MG63 (cell line): Measurements from ENCODE around the gene KCNK2. TPM values are rescaled to one million over a fixed set of nuclear protein-coding genes. Genes with fewer than 3 reads are reported as not detected.

Source experiments
- DNase-seq: peaks from one replicate; pipeline ENCODE4 v3.0.0-alpha.2; 2020
- H3K27me3 ChIP-seq: fragments of 250-450 bp; sonication (Bioruptor Pico); 2 replicates; pipeline ENCODE4 v1.5.1; 2020; ENCODE audit warnings: mild to moderate bottlenecking, moderate library complexity
- H3K36me3 ChIP-seq: fragments of 250-450 bp; sonication (Bioruptor Pico); 2 replicates; pipeline ENCODE4 v1.5.1; 2020; ENCODE audit warnings: mild to moderate bottlenecking, moderate library complexity
- H3K4me3 ChIP-seq: fragments of 250-450 bp; sonication (Bioruptor Pico); 2 replicates; pipeline ENCODE4 v1.5.1; 2020; ENCODE audit warnings: mild to moderate bottlenecking, moderate library complexity
- H3K9me3 ChIP-seq: fragments of 250-450 bp; sonication (Bioruptor Pico); 2 replicates; pipeline ENCODE4 v1.5.1; 2020; ENCODE audit warnings: mild to moderate bottlenecking, moderate library complexity
- total RNA-seq: library from RNA; depleted of rRNA; stranded (reverse); fragments of >200 nt; shearing (Covaris generic); gene quantifications from 2 replicates; pipeline ENCODE4 v1.2.3, GENCODE V29; 2014; ENCODE audit warnings: low replicate concordance

KCNK2 gene
- total RNA-seq, 1 experiment from 2014 or later = 2.8 TPM

- no peak for DNase-seq
- H3K9me3 ChIP-seq = no peaks in the 10 kb centered on the region
- H3K27me3 ChIP-seq = peaks cover 32% of the 10 kb centered on the region
- no peaks in the 10 kb centered on the region for H3K36me3 ChIP-seq
- H3K4me3 ChIP-seq = peak overlapping the region; percentile 52
Measured at GRCh38 chr1:215081661-215082531, 641 bp upstream of the KCNK2 start.

- Histone ChIP-seq H3K27me3 (peaks cover 32% of the 10 kb centered on the region), H3K9me3 (no peaks in the 10 kb centered on the region), H3K4me3 (peak overlapping the region; percentile 52), H3K36me3 (no peaks in the 10 kb centered on the region)
- peak; percentile 30 for DNase-seq
Measured at GRCh38 chr1:215083383-215083961, 935 bp downstream of the KCNK2 start.

GRCh38 chr1:215084621-215085020, 2.1 kb downstream of the KCNK2 start:
- no peaks in the 10 kb centered on the region for H3K36me3 ChIP-seq
- H3K9me3 ChIP-seq = no peaks in the 10 kb centered on the region
- no peak overlapping the region for H3K4me3 ChIP-seq
- H3K27me3 ChIP-seq = peaks cover 32% of the 10 kb centered on the region
- DNase-seq = no peak

- Histone ChIP-seq H3K27me3 (peaks cover 18% of the 10 kb centered on the region), H3K36me3 (no peaks in the 10 kb centered on the region), H3K4me3 (no peak overlapping the region), H3K9me3 (no peaks in the 10 kb centered on the region)
- DNase-seq = no peak
Measured at GRCh38 chr1:215087603-215088002, 5.1 kb downstream of the KCNK2 start.

GRCh38 chr1:215094381-215094780, 11.8 kb downstream of the KCNK2 start:
- H3K36me3 ChIP-seq = no peaks in the 10 kb centered on the region
- H3K27me3 ChIP-seq = no peaks in the 10 kb centered on the region
- no peak for DNase-seq
- no peaks in the 10 kb centered on the region for H3K9me3 ChIP-seq
- no peak overlapping the region for H3K4me3 ChIP-seq

- H3K4me3 ChIP-seq = no peak overlapping the region
- no peaks in the 10 kb centered on the region for H3K9me3 ChIP-seq
- DNase-seq = no peak
- no peaks in the 10 kb centered on the region for H3K27me3 ChIP-seq
- no peaks in the 10 kb centered on the region for H3K36me3 ChIP-seq
Measured at GRCh38 chr1:215095524-215095923, 13.0 kb downstream of the KCNK2 start.

- Histone ChIP-seq H3K36me3 (no peaks in the 10 kb centered on the region), H3K27me3 (no peaks in the 10 kb centered on the region), H3K4me3 (no peak overlapping the region), H3K9me3 (peaks cover 5% of the 10 kb centered on the region; the same call in 1 of the 2 replicates)
- DNase-seq = no peak
Measured at GRCh38 chr1:215101511-215101910, 19.0 kb downstream of the KCNK2 start.

- no peak for DNase-seq
Measured at GRCh38 chr1:215104283-215104682, 21.7 kb downstream of the KCNK2 start.

GRCh38 chr1:215106067-215106466, 23.5 kb downstream of the KCNK2 start:
- Histone ChIP-seq H3K9me3 (peaks cover 11% of the 10 kb centered on the region; the same call in 1 of the 2 replicates), H3K36me3 (no peaks in the 10 kb centered on the region), H3K27me3 (no peaks in the 10 kb centered on the region), H3K4me3 (no peak overlapping the region)
- DNase-seq = no peak

More at GRCh38 chr1:215104283-215104682, 21.7 kb downstream of the KCNK2 start:
- H3K9me3 ChIP-seq = peaks cover 11% of the 10 kb centered on the region; the same call in 1 of the 2 replicates
- H3K27me3 ChIP-seq = no peaks in the 10 kb centered on the region
- H3K36me3 ChIP-seq = no peaks in the 10 kb centered on the region
- no peak overlapping the region for H3K4me3 ChIP-seq

- DNase-seq = no peak
- Histone ChIP-seq H3K27me3 (no peaks in the 10 kb centered on the region), H3K9me3 (peaks cover 11% of the 10 kb centered on the region; the same call in 1 of the 2 replicates), H3K4me3 (no peak overlapping the region), H3K36me3 (no peaks in the 10 kb centered on the region)
Measured at GRCh38 chr1:215109171-215109570, 26.6 kb downstream of the KCNK2 start.

GRCh38 chr1:215111916-215112315, 29.4 kb downstream of the KCNK2 start:
- DNase-seq = no peak
- no peaks in the 10 kb centered on the region for H3K27me3 ChIP-seq
- H3K4me3 ChIP-seq = no peak overlapping the region
- H3K36me3 ChIP-seq = no peaks in the 10 kb centered on the region
- 0 out of 2 replicates have a peak, but pooled peaks cover 4% of the 10 kb centered on the region for H3K9me3 ChIP-seq

- no peak overlapping the region for H3K4me3 ChIP-seq
- H3K9me3 ChIP-seq = 0 out of 2 replicates have a peak, but pooled peaks cover 1% of the 10 kb centered on the region
- DNase-seq = no peak
- no peaks in the 10 kb centered on the region for H3K36me3 ChIP-seq
- H3K27me3 ChIP-seq = no peaks in the 10 kb centered on the region
Measured at GRCh38 chr1:215113776-215114153, 31.2 kb downstream of the KCNK2 start.

GRCh38 chr1:215114154-215114933, 31.8 kb downstream of the KCNK2 start:
- Histone ChIP-seq H3K36me3 (no peaks in the 10 kb centered on the region), H3K4me3 (no peak overlapping the region), H3K27me3 (no peaks in the 10 kb centered on the region), H3K9me3 (no peaks in the 10 kb centered on the region)
- peak; percentile 61 for DNase-seq

GRCh38 chr1:215115760-215116159, 33.2 kb downstream of the KCNK2 start:
- Histone ChIP-seq H3K4me3 (no peak overlapping the region), H3K9me3 (no peaks in the 10 kb centered on the region), H3K36me3 (no peaks in the 10 kb centered on the region), H3K27me3 (no peaks in the 10 kb centered on the region)
- no peak for DNase-seq

- Histone ChIP-seq H3K9me3 (no peaks in the 10 kb centered on the region), H3K36me3 (no peaks in the 10 kb centered on the region), H3K27me3 (no peaks in the 10 kb centered on the region), H3K4me3 (no peak overlapping the region)
- DNase-seq = no peak
Measured at GRCh38 chr1:215118081-215118480, 35.5 kb downstream of the KCNK2 start.

GRCh38 chr1:215119056-215119455, 36.5 kb downstream of the KCNK2 start:
- H3K4me3 ChIP-seq = no peak overlapping the region
- DNase-seq = no peak
- no peaks in the 10 kb centered on the region for H3K27me3 ChIP-seq
- no peaks in the 10 kb centered on the region for H3K36me3 ChIP-seq
- no peaks in the 10 kb centered on the region for H3K9me3 ChIP-seq

GRCh38 chr1:215119719-215120365, 37.3 kb downstream of the KCNK2 start:
- Histone ChIP-seq H3K27me3 (no peaks in the 10 kb centered on the region), H3K4me3 (no peak overlapping the region), H3K9me3 (no peaks in the 10 kb centered on the region), H3K36me3 (no peaks in the 10 kb centered on the region)
- DNase-seq = no peak
